HepG2 (cell line): ENCODE data around the gene CD46. TPM values are rescaled to one million over a fixed set of nuclear protein-coding genes. Genes with fewer than 3 reads are reported as not detected.

Experiments used
- ARNT2 ChIP-seq: sonication (generic); formaldehyde crosslinking; IDR thresholded peaks from 2 replicates; pipeline ENCODE4 v1.8.0; 2022; ENCODE audit warnings: mild to moderate bottlenecking, low read depth, missing genetic modification reagents, moderate library complexity
- E2F2 ChIP-seq: sonication (generic); formaldehyde crosslinking; IDR thresholded peaks from 2 replicates; pipeline ENCODE4 v1.4.0; 2020; ENCODE audit warnings: missing genetic modification reagents, borderline replicate concordance
- ELF1 ChIP-seq: sonication (generic); formaldehyde crosslinking; IDR thresholded peaks from 2 replicates; pipeline ENCODE4 v1.4.0; 2020; ENCODE audit warnings: missing genetic modification reagents
- FOSL1 ChIP-seq: sonication (generic); formaldehyde crosslinking; IDR thresholded peaks from 2 replicates; pipeline ENCODE4 v1.9.0; 2021; ENCODE audit warnings: missing genetic modification reagents, borderline replicate concordance
- FOXO4 ChIP-seq: sonication (generic); formaldehyde crosslinking; conservative IDR thresholded peaks from 2 replicates; pipeline ENCODE4 v1.8.1; 2023; ENCODE audit warnings: missing genetic modification reagents
- KDM5A ChIP-seq: fragments of 200-600 bp; sonication (generic); IDR thresholded peaks from 2 replicates; pipeline ENCODE4 v1.7.0; 2018; ENCODE audit warnings: antibody characterized with exemption, mild to moderate bottlenecking, low read length, borderline replicate concordance
- KLF6 ChIP-seq: IDR thresholded peaks from 2 replicates; pipeline ENCODE4 v1.8.0; 2016; ENCODE audit warnings: missing biosample characterization, missing genetic modification reagents
- MAF1 ChIP-seq: sonication (generic); formaldehyde crosslinking; IDR thresholded peaks from 2 replicates; pipeline ENCODE4 v1.5.0; 2020; ENCODE audit warnings: missing genetic modification reagents, borderline replicate concordance
- NFE2L2 ChIP-seq: fragments of 150-350 bp; IDR thresholded peaks from 2 replicates; pipeline ENCODE4 v1.6.1; 2014; ENCODE audit warnings: low read length
- PAWR ChIP-seq: sonication (generic); formaldehyde crosslinking; IDR thresholded peaks from 2 replicates; pipeline ENCODE4 v1.4.0; 2020; ENCODE audit warnings: missing genetic modification reagents, mild to moderate bottlenecking, borderline replicate concordance
- POGZ ChIP-seq: sonication (generic); formaldehyde crosslinking; IDR thresholded peaks from 2 replicates; pipeline ENCODE4 v1.4.0; 2020; ENCODE audit warnings: mild to moderate bottlenecking, missing genetic modification reagents
- RELA ChIP-seq: sonication (generic); formaldehyde crosslinking; IDR thresholded peaks from 2 replicates; pipeline ENCODE4 v1.4.0; 2020; ENCODE audit warnings: missing genetic modification reagents
- SKIL ChIP-seq: sonication (generic); formaldehyde crosslinking; IDR thresholded peaks from 2 replicates; pipeline ENCODE4 v1.8.0; 2022; ENCODE audit warnings: missing genetic modification reagents, mild to moderate bottlenecking, moderate library complexity, borderline replicate concordance
- TERF1 ChIP-seq: sonication (generic); formaldehyde crosslinking; IDR thresholded peaks from 2 replicates; pipeline ENCODE4 v1.8.0; 2022; ENCODE audit warnings: mild to moderate bottlenecking, missing genetic modification reagents, moderate library complexity
- TIGD3 ChIP-seq: sonication (generic); formaldehyde crosslinking; IDR thresholded peaks from 2 replicates; pipeline ENCODE4 v1.5.1; 2020; ENCODE audit warnings: mild to moderate bottlenecking, missing genetic modification reagents, borderline replicate concordance
- TP53 ChIP-seq: sonication (generic); formaldehyde crosslinking; conservative IDR thresholded peaks from 2 replicates; pipeline ENCODE4 v1.4.0; 2020; ENCODE audit warnings: missing genetic modification reagents
- ZC3H13 ChIP-seq: sonication (generic); formaldehyde crosslinking; IDR thresholded peaks from 2 replicates; pipeline ENCODE4 v1.8.1; 2023; ENCODE audit warnings: mild to moderate bottlenecking, missing genetic modification reagents, moderate library complexity
- ZFP36L1 ChIP-seq: sonication (generic); formaldehyde crosslinking; IDR thresholded peaks from 2 replicates; pipeline ENCODE4 v1.8.0; 2022; ENCODE audit warnings: mild to moderate bottlenecking, missing genetic modification reagents, moderate library complexity
- ZFP36L2 ChIP-seq: sonication (generic); formaldehyde crosslinking; IDR thresholded peaks from 2 replicates; pipeline ENCODE4 v1.4.0; 2020; ENCODE audit warnings: missing genetic modification reagents
- ZFX ChIP-seq: sonication (generic); formaldehyde crosslinking; IDR thresholded peaks from 2 replicates; pipeline ENCODE4 v1.4.0; 2020; ENCODE audit warnings: mild to moderate bottlenecking, low read depth, missing genetic modification reagents, moderate library complexity
- ZNF207 ChIP-seq: fragments of 450-650 bp; IDR thresholded peaks from 2 replicates; pipeline ENCODE4 v1.6.1; 2016; ENCODE audit warnings: antibody characterized with exemption, borderline replicate concordance
- ZNF333 ChIP-seq: sonication (generic); formaldehyde crosslinking; IDR thresholded peaks from 2 replicates; pipeline ENCODE4 v1.4.0; 2020; ENCODE audit warnings: mild to moderate bottlenecking, missing genetic modification reagents, borderline replicate concordance
- ZNF343 ChIP-seq: sonication (generic); formaldehyde crosslinking; IDR thresholded peaks from 2 replicates; pipeline ENCODE4 v1.4.0; 2020; ENCODE audit warnings: mild to moderate bottlenecking, missing genetic modification reagents
- ZNF530 ChIP-seq: sonication (generic); formaldehyde crosslinking; IDR thresholded peaks from 2 replicates; pipeline ENCODE4 v1.5.0; 2020; ENCODE audit warnings: low read depth, mild to moderate bottlenecking, missing genetic modification reagents
- polyA plus RNA-seq, 8 experiments: library from polyadenylated mRNA; depleted of rRNA in 3 of 8; stranded (reverse) in 7 of 8; unstranded in 1 of 8; fragments of >200 nt; fragmentation: Illumina TruSeq in 4 of 8; extraction: Trizol in 4 of 8; gene quantifications; 2 replicates each; pipeline versions ENCODE4 v1.2.1 to v1.2.3, GENCODE V29; 2011 to 2016; ENCODE audit warnings: low read depth in 4 of 8, missing spikeins in 1 of 8, mixed read lengths in 1 of 8; ENCODE audit not compliant: insufficient read depth in 1 of 8
- total RNA-seq, 5 experiments: library from RNA; depleted of rRNA; stranded (reverse); fragments of >200 nt; fragmentation: Illumina TruSeq; extraction: Trizol; gene quantifications; 2 replicates each; pipeline ENCODE4 v1.2.3, GENCODE V29; 2016; ENCODE audit warnings: low read depth in 1 of 5

CD46 gene
- total and polyA plus RNA-seq, 2 of the 13 experiments (the other 11 are each of a cell fraction or from before 2014, with no cell fraction given): 130 to 277 TPM

- TF ChIP-seq E2F2 (CRISPR knock-in tag) (no peak), TERF1 (CRISPR knock-in tag) (no peak), ZNF530 (CRISPR knock-in tag) (no peak), TP53 (CRISPR knock-in tag) (no peak), ARNT2 (CRISPR knock-in tag) (no peak), ZC3H13 (CRISPR knock-in tag) (no peak), KDM5A (no peak), NFE2L2 (no peak), KLF6 (CRISPR knock-in tag) (no peak), ZNF207 (no peak), ZFP36L2 (CRISPR knock-in tag) (no peak), TIGD3 (CRISPR knock-in tag) (no peak), MAF1 (CRISPR knock-in tag) (no peak), ZFP36L1 (CRISPR knock-in tag) (no peak), FOXO4 (no peak), RELA (CRISPR knock-in tag) (no peak), PAWR (no peak), ZFX (CRISPR knock-in tag) (peak; percentile 42; the same call in 1 of the 2 replicates), ELF1 (CRISPR knock-in tag) (no peak), ZNF343 (CRISPR knock-in tag) (no peak), FOSL1 (no peak), SKIL (CRISPR knock-in tag) (no peak), ZNF333 (no peak), POGZ (no peak)
Observed at GRCh38 chr1:207828485-207829158, 76.8 kb downstream of the CD46 start (continued).
